ENCODE measurements around the gene MAP6.
"Not testable (repeated sequence)": the region's sequence is repeated elsewhere in the genome, so short reads cannot be mapped to it uniquely, and the experiment has no call there.

Gene MAP6

DNA sequence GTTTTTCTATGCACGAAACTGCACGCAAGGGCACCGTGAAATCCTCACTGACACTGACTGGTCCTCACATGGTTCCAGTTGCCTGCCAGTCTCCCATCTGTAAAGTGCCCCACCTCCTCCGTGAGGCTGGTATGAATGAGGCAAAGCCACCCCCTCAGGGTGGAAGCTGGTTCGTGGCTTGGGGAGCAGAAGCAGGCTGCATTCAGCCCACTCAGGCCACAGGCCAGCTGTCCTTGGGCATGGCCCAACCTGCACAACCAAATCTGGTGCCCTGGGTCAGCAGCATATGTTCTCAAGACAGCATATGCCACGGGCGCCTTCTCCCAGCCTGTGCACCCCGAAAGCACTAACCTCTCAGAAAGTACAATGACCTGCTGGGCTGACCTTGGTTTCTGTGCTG lies 77.5 kb downstream of the MAP6 start:
- peaks cover 0 to 13% of the 10 kb centered on the region in 2 donors for H3K27me3 Mint-ChIP-seq
- H3K27ac Mint-ChIP-seq, result no peak overlapping the region
- DNase-seq (no peak), ATAC-seq (replicated peaks) (no peak)
- no peaks in the 10 kb centered on the region for H3K9me3 Mint-ChIP-seq
- H3K4me1 Mint-ChIP-seq (ENCODE audit: low read depth in 2 of 2), result peaks cover 16% of the 10 kb centered on the region in 2 donors
- H3K36me3 Mint-ChIP-seq (ENCODE audit: insufficient read depth), result no peaks in the 10 kb centered on the region
- no peak overlapping the region for H3K4me3 Mint-ChIP-seq

DNA sequence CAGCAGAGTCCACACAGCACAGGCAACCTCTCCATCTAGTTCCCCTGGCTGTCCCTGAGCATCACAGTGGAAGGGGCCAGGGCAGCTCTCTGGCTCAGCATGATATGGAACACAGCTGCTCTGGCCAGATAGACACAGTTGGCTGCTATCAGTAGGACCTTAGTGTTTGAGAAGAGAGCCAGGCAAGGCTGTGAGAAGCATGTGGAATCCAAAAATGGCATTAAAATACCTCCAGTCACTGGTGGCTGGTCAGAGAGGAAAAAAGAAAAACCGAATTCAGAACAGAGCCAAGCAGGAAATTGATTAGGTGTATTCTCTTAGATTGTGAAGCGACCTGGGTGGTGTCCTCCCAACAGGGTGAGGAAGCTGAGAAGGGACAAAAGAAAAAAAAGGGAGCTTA lies 78.9 kb downstream of the MAP6 start:
- Mint-ChIP-seq H3K9me3 (no peaks in the 10 kb centered on the region), H3K27ac (no peak overlapping the region), H3K4me3 (no peak overlapping the region), H3K4me1 (ENCODE audit: low read depth in 2 of 2) (peaks cover 16 to 18% of the 10 kb centered on the region in 2 donors), H3K27me3 (peaks cover 0 to under 1% of the 10 kb centered on the region in 2 donors), H3K36me3 (ENCODE audit: insufficient read depth) (no peaks in the 10 kb centered on the region)
- DNase-seq (no peak), ATAC-seq (replicated peaks) (no peak)

DNA sequence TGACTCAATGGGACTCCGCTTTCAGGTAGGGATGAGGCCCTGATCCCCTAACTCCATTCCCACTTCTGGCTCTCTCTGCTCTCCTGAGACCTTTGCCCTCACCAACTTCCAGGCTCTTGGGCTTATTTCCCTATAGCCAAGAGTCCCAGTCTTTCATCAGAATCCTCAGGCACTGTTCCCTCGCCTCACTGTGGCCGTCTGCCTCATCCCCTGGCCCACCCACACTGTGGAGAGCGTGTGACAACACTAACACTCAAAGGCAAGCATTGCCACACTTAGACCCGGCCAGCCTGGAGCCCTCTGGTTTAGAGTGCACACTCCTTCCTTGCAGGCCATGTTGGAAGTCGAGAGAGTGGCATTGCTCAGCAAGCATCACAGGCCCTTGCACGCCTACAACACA lies 79.8 kb downstream of the MAP6 start:
- H3K9me3 Mint-ChIP-seq, result no peaks in the 10 kb centered on the region

DNA sequence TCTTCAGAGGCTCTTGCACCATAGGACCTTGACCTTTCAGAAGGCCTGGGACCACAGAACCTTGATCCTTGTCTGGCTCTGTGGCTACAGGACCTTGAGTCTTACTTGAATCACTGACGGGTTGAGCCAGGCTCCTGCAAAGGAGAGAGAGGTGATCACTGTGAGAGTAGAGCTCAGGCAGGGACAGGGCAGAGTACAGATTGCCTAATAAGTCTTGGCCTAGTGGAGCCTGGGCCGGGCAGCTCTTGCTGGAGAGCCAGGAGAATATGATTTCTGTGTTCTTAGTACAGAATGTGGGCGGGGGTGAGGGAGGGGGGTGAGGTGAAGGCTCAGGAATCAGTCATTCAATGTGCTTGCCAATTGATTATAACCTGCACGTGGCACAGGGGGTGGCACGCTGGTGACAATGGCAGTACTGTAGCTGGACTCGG lies 80.8 kb downstream of the MAP6 start:
- H3K9me3 Mint-ChIP-seq, result no peaks in the 10 kb centered on the region
- no peaks in the 10 kb centered on the region for H3K27me3 Mint-ChIP-seq
- no peak overlapping the region for H3K27ac Mint-ChIP-seq
- peaks cover 15 to 16% of the 10 kb centered on the region in 2 donors for H3K4me1 Mint-ChIP-seq (ENCODE audit: low read depth in 2 of 2)
- DNase-seq (no peak), ATAC-seq (replicated peaks) (no peak)
- no peak overlapping the region for H3K4me3 Mint-ChIP-seq
- no peaks in the 10 kb centered on the region for H3K36me3 Mint-ChIP-seq (ENCODE audit: insufficient read depth)

More for the DNA sequence above, 79.8 kb downstream of the MAP6 start:
- no peak overlapping the region for H3K4me3 Mint-ChIP-seq
- H3K36me3 Mint-ChIP-seq (ENCODE audit: insufficient read depth), result no peaks in the 10 kb centered on the region
- DNase-seq, result no peak
- no peak overlapping the region for H3K27ac Mint-ChIP-seq
- no peaks in the 10 kb centered on the region for H3K27me3 Mint-ChIP-seq
- H3K4me1 Mint-ChIP-seq (ENCODE audit: low read depth in 2 of 2), result peaks cover 17 to 20% of the 10 kb centered on the region in 2 donors
- no peak for ATAC-seq (replicated peaks)

GRCh38 chr11:75586395-75586794 lies 82.4 kb downstream of the MAP6 start:
- Mint-ChIP-seq H3K4me1 (ENCODE audit: low read depth in 2 of 2) (peaks cover 13 to 15% of the 10 kb centered on the region in 2 donors), H3K36me3 (ENCODE audit: insufficient read depth) (no peaks in the 10 kb centered on the region), H3K27ac (peak overlapping the region; percentile 23 to 63), H3K27me3 (peaks cover 0 to 15% of the 10 kb centered on the region in 2 donors), H3K4me3 (no peak overlapping the region), H3K9me3 (no peaks in the 10 kb centered on the region)
- DNase-seq, result no peak
- no peak for ATAC-seq (replicated peaks)

DNA sequence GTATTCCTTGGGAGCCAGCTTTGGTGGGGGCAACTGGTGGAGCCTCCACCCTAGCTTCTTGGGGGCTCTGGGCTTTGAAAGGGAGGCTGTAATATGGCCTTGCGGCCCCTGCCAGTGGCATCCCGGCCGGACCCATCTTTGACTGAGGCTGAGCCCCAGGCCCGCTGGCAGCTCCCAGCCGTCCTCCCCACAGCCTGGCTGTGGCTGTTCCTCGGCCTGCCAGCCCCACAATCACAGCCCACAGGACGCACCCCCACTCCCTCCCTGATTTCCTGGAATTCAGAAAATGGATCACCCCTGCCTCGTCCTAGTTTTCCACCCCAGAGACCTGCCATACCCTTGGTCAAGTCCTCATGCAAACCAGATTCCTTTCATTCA lies 83.6 kb downstream of the MAP6 start:
- peak overlapping the region in 1 of 2 donors; percentile 84 for H3K27ac Mint-ChIP-seq
- ATAC-seq (replicated peaks) (no peak), DNase-seq (no peak)
- H3K36me3 Mint-ChIP-seq (ENCODE audit: insufficient read depth), result no peaks in the 10 kb centered on the region
- H3K4me1 Mint-ChIP-seq (ENCODE audit: low read depth in 2 of 2), result peaks cover 13 to 15% of the 10 kb centered on the region in 2 donors
- H3K27me3 Mint-ChIP-seq, result peaks cover 0 to 17% of the 10 kb centered on the region in 2 donors
- H3K4me3 Mint-ChIP-seq, result peak overlapping the region; percentile 76 to 80
- H3K9me3 Mint-ChIP-seq, result no peaks in the 10 kb centered on the region

DNA sequence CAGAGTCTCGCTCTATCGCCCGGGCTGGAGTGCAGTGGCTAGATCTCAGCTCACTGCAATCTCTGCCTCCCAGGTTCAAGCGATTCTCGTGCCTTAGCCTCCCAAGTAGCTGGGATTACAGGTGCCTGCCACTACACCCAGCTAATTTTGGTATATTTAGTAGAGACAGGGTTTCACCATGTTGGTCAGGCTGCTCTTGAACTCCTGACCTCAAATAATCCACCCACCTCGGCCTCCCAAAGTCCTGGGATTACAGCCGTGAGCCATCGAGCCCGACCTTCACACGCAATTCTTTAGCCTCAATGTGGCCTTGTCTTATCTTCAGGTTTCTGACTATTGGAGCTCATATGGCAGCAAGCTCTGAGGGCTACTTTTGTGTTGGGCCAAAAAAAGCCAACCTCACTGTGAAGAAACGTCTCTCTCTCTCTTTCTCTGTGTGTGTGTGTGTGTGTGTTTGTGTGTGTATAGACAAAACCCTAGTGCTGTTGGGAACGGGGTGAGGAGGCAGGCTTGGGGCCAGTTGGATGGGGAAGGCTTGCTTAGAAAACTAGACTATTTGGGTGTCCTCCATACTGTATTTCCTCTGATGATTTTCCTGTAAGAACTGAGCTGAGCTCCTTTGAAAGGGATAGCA lies 84.1 kb downstream of the MAP6 start:
- H3K27ac Mint-ChIP-seq, result peak overlapping the region; percentile 33 to 84
- peak overlapping the region; percentile 76 to 80 for H3K4me3 Mint-ChIP-seq
- not testable (repeated sequence) for DNase-seq; H3K9me3 Mint-ChIP-seq; ATAC-seq (replicated peaks); H3K36me3 Mint-ChIP-seq (ENCODE audit: insufficient read depth)
- peaks cover 13 to 15% of the 10 kb centered on the region in 2 donors for H3K4me1 Mint-ChIP-seq (ENCODE audit: low read depth in 2 of 2)
- H3K27me3 Mint-ChIP-seq, result peaks cover 0 to 17% of the 10 kb centered on the region in 2 donors

DNA sequence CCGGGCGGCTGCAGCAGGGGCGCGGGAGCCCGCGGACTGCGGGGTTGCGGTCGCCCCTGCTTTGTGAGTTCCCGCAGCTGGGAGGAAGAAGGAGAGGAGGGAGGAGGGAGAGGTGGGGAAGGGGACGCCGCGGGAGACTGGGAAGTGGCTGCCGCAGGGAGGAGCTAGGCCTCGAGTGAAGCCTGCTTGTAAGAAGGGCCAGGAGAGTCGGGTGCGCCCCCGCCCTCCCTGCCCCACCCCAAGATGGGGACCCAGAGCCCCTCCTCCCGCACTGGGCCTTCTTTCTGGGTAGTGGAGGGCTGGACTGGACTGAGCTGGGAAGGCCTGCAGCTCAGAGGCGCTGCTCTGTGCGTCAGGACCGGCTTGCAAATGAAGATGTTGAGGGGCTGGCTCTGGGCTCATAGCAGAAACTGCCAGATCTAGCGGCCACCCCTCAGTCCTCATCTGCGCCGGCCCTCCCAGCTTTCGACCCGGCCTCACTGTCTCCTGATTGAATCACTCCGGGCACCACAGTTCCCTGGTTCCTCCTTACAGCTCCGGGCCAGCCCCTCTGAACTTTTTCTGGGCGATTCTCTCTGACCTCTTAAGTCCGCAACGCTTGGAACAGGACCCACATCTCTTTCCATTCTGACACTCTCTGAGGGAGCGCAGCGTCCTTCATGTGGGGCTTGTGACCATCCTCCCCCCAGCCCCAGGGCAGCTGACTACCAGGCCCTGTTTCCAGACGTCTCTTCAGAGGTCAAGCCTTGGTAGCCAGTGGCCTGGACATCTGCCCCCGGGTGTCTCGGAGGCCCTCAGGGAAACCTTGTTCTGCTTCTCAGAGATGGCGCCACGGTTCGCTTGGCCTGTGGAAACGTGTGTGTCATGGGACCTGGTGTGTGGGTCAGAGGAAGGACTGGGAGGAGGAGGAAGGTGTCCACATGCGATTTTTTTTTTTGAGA lies 84.8 kb downstream of the MAP6 start:
- DNase-seq, result no peak
- Mint-ChIP-seq H3K27ac (peak overlapping the region; percentile 33 to 84), H3K4me3 (peak overlapping the region; percentile 80 to 85), H3K9me3 (no peaks in the 10 kb centered on the region), H3K36me3 (ENCODE audit: insufficient read depth) (no peaks in the 10 kb centered on the region), H3K27me3 (peaks cover 0 to 17% of the 10 kb centered on the region in 2 donors), H3K4me1 (ENCODE audit: low read depth in 2 of 2) (peaks cover 13 to 15% of the 10 kb centered on the region in 2 donors)
- no peak for ATAC-seq (replicated peaks)

GRCh38 chr11:75582895-75583717 lies 85.7 kb downstream of the MAP6 start:
- H3K36me3 Mint-ChIP-seq (ENCODE audit: insufficient read depth), result no peaks in the 10 kb centered on the region
- peaks cover 0 to 17% of the 10 kb centered on the region in 2 donors for H3K27me3 Mint-ChIP-seq
- DNase-seq (peak; percentile 24 to 53 (median 33)), ATAC-seq (replicated peaks) (peak; percentile 88)
- peak overlapping the region; percentile 67 to 79 for H3K27ac Mint-ChIP-seq
- peaks cover 13 to 15% of the 10 kb centered on the region in 2 donors for H3K4me1 Mint-ChIP-seq (ENCODE audit: low read depth in 2 of 2)
- H3K4me3 Mint-ChIP-seq, result peak overlapping the region; percentile 85 to 88
- no peaks in the 10 kb centered on the region for H3K9me3 Mint-ChIP-seq

- peaks cover 13 to 15% of the 10 kb centered on the region in 2 donors for H3K4me1 Mint-ChIP-seq (ENCODE audit: low read depth in 2 of 2)
- peak overlapping the region; percentile 85 to 88 for H3K4me3 Mint-ChIP-seq
- H3K36me3 Mint-ChIP-seq (ENCODE audit: insufficient read depth), result no peaks in the 10 kb centered on the region
- DNase-seq, result no peak
- peak overlapping the region; percentile 67 to 79 for H3K27ac Mint-ChIP-seq
- peak; percentile 14 for ATAC-seq (replicated peaks)
- peaks cover 0 to 17% of the 10 kb centered on the region in 2 donors for H3K27me3 Mint-ChIP-seq
- no peaks in the 10 kb centered on the region for H3K9me3 Mint-ChIP-seq
These were observed 86.3 kb downstream of the MAP6 start for GRCh38 chr11:75582506-75582894.

DNA sequence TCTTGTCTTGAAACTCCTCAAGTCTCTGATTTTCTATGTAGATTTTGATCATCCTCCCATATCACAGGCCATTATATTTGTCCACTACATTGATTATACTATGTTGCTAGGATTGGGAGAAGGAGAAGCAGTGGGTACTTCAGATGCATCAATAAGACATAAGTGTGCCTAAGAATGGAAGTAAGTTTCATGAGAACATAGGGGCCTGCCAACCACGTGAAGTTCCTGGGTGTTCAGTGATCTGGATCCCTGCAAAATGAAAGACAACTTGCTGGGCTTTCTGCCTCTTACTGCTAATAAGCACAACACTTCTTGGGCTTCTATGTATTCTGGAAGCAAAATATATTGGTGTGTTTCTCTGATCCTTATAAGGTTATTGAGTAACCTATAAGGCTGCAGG lies 89.0 kb downstream of the MAP6 start:
- DNase-seq (no peak), ATAC-seq (replicated peaks) (no peak)
- H3K9me3 Mint-ChIP-seq, result no peaks in the 10 kb centered on the region
- H3K27me3 Mint-ChIP-seq, result peaks cover 0 to 17% of the 10 kb centered on the region in 2 donors
- no peak overlapping the region for H3K4me3 Mint-ChIP-seq
- no peak overlapping the region for H3K27ac Mint-ChIP-seq
- peaks cover 19 to 20% of the 10 kb centered on the region in 2 donors for H3K4me1 Mint-ChIP-seq (ENCODE audit: low read depth in 2 of 2)
- no peaks in the 10 kb centered on the region for H3K36me3 Mint-ChIP-seq (ENCODE audit: insufficient read depth)

- H3K36me3 Mint-ChIP-seq (ENCODE audit: insufficient read depth), result no peaks in the 10 kb centered on the region
- ATAC-seq (replicated peaks) (no peak), DNase-seq (no peak)
- no peak overlapping the region for H3K4me3 Mint-ChIP-seq
- H3K27ac Mint-ChIP-seq, result no peak overlapping the region
- H3K9me3 Mint-ChIP-seq, result no peaks in the 10 kb centered on the region
- H3K4me1 Mint-ChIP-seq (ENCODE audit: low read depth in 2 of 2), result peaks cover 17 to 20% of the 10 kb centered on the region in 2 donors
- H3K27me3 Mint-ChIP-seq, result peaks cover 0 to 17% of the 10 kb centered on the region in 2 donors
These were observed 89.9 kb downstream of the MAP6 start for GRCh38 chr11:75578977-75579376.

- DNase-seq, result peak; percentile 49 to 59 (median 53)
- Mint-ChIP-seq H3K27ac (no peak overlapping the region), H3K4me1 (ENCODE audit: low read depth in 2 of 2) (peaks cover 8 to 11% of the 10 kb centered on the region in 2 donors), H3K9me3 (no peaks in the 10 kb centered on the region), H3K27me3 (peaks cover 0 to 10% of the 10 kb centered on the region in 2 donors), H3K36me3 (ENCODE audit: insufficient read depth) (no peaks in the 10 kb centered on the region), H3K4me3 (no peak overlapping the region)
- peak; percentile 37 for ATAC-seq (replicated peaks)
These were observed 91.6 kb downstream of the MAP6 start for GRCh38 chr11:75577207-75577606.
